NCI-H2227 (cell line): ENCODE data around the gene BRCA2.
"Not testable (repeated sequence)": the region's sequence is repeated elsewhere in the genome, so short reads cannot be mapped to it uniquely, and the experiment has no call there.

Experiments used
- DNase-seq: peaks from one replicate; lab custom pipeline; 2025; ENCODE audit not compliant: unreplicated experiment; lab: John Stamatoyannopoulos, UW

BRCA2 gene

GRCh38 chr13:32311188-32311897 is 4.0 kb upstream of the BRCA2 start:
- DNase-seq: no peak

GRCh38 chr13:32314271-32315237 is 754 bp upstream of the BRCA2 start:
- peak; percentile 59 for DNase-seq

- peak; percentile 64 for DNase-seq
Measured at GRCh38 chr13:32316028-32316339, 676 bp downstream of the BRCA2 start.

- DNase-seq: no peak
Measured at GRCh38 chr13:32316501-32316900, 1.2 kb downstream of the BRCA2 start.

- no peak for DNase-seq
Measured at GRCh38 chr13:32317716-32318465, 2.6 kb downstream of the BRCA2 start.

- DNase-seq: no peak
Measured at GRCh38 chr13:32320528-32320927, 5.2 kb downstream of the BRCA2 start.

- no peak for DNase-seq
Measured at GRCh38 chr13:32323912-32324311, 8.6 kb downstream of the BRCA2 start.

GRCh38 chr13:32330441-32330840 is 15.1 kb downstream of the BRCA2 start:
- no peak for DNase-seq

- DNase-seq: no peak
Measured at GRCh38 chr13:32334671-32335070, 19.4 kb downstream of the BRCA2 start.

GRCh38 chr13:32340914-32341313 is 25.6 kb downstream of the BRCA2 start:
- no peak for DNase-seq

- no peak for DNase-seq
Measured at GRCh38 chr13:32347651-32348050, 32.3 kb downstream of the BRCA2 start.

- not testable (repeated sequence) for DNase-seq
Measured at GRCh38 chr13:32350839-32351441, 35.6 kb downstream of the BRCA2 start.

GRCh38 chr13:32354040-32354439 is 38.7 kb downstream of the BRCA2 start:
- DNase-seq: no peak

- not testable (repeated sequence) for DNase-seq
Measured at GRCh38 chr13:32355935-32356334, 40.6 kb downstream of the BRCA2 start.

- no peak for DNase-seq
Measured at GRCh38 chr13:32362574-32362973, 47.3 kb downstream of the BRCA2 start.

GRCh38 chr13:32370805-32371204 is 55.5 kb downstream of the BRCA2 start:
- DNase-seq: no peak

- DNase-seq: no peak
Measured at GRCh38 chr13:32376642-32377415, 61.5 kb downstream of the BRCA2 start.

GRCh38 chr13:32378012-32378411 is 62.7 kb downstream of the BRCA2 start:
- no peak for DNase-seq

GRCh38 chr13:32381539-32381938 is 66.2 kb downstream of the BRCA2 start:
- DNase-seq: peak; percentile 20

GRCh38 chr13:32383836-32384618 is 68.7 kb downstream of the BRCA2 start:
- DNase-seq: no peak
